ENCODE results near the gene AP4S1.

AP4S1 gene

GRCh38 chr14:31138301-31138700, 112.9 kb downstream of the AP4S1 start:
- no peak for DNase-seq (ENCODE audit: low read depth)

GRCh38 chr14:31139301-31139847, 113.9 kb downstream of the AP4S1 start:
- DNase-seq (ENCODE audit: low read depth) = no peak

GRCh38 chr14:31142455-31143087, 117.1 kb downstream of the AP4S1 start:
- DNase-seq (ENCODE audit: low read depth) = no peak

Data from activated T-cell treated with anti-CD3 and anti-CD28 coated beads for 1 hour (primary cell).